HG03432 (cell line): ENCODE results near the gene LRRC28.
"Not testable (repeated sequence)": the region's sequence is repeated elsewhere in the genome, so short reads cannot be mapped to it uniquely, and the experiment has no call there.

Experiments used
- ATAC-seq: cut with Tn5 transposase; IDR thresholded peaks from one replicate; pipeline ENCODE4 v1.9.1; 2021; ENCODE audit warnings: mild to moderate bottlenecking, moderate library complexity; ENCODE audit not compliant: unreplicated experiment

Gene LRRC28

DNA sequence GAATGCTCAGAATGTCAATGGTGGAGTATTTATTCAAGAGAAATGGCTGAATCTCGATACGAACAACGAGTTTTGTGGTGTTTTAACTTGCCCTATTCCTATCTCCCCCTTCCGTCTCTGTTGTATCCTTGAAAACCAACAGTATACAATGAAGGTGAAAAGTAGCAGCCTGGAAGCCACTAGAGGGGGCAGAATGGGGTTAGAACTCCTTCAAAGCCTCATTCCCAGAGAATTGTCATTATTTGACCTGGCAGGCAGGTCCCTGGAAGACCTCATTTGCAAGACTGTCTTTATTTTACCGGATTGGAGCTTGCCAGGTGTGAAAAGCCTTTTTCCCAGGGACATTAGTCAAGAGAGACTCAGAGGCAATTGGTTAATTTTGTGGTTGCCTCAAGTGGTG lies 139.4 kb downstream of the LRRC28 start:
- ATAC-seq, result no peak

- ATAC-seq, result no peak
These were observed 142.4 kb downstream of the LRRC28 start for GRCh38 chr15:99393641-99394040.

GRCh38 chr15:99396375-99396774 lies 145.1 kb downstream of the LRRC28 start:
- ATAC-seq, result no peak

- ATAC-seq, result no peak
These were observed 147.8 kb downstream of the LRRC28 start for GRCh38 chr15:99399061-99399460.

- no peak for ATAC-seq
These were observed 148.3 kb downstream of the LRRC28 start for GRCh38 chr15:99399618-99400017.

DNA sequence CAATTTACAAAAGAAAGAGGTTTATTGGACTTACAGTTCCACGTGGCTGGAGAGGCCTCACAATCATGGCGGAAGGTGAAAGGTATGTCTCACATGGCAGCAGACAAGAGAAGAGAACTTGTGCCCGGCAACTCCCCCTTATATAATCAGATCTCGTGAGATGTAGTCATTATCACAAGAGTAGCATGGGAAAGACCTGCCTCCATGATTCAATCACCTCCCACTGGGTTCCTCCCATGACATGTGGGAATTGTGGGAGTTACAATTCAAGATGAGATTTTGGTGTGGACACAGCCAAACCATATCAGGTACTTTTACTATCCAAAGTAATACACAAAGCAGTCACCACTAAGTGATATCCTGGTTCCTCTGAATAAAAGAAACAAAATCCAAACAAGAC lies 149.9 kb downstream of the LRRC28 start:
- ATAC-seq, result not testable (repeated sequence)

DNA sequence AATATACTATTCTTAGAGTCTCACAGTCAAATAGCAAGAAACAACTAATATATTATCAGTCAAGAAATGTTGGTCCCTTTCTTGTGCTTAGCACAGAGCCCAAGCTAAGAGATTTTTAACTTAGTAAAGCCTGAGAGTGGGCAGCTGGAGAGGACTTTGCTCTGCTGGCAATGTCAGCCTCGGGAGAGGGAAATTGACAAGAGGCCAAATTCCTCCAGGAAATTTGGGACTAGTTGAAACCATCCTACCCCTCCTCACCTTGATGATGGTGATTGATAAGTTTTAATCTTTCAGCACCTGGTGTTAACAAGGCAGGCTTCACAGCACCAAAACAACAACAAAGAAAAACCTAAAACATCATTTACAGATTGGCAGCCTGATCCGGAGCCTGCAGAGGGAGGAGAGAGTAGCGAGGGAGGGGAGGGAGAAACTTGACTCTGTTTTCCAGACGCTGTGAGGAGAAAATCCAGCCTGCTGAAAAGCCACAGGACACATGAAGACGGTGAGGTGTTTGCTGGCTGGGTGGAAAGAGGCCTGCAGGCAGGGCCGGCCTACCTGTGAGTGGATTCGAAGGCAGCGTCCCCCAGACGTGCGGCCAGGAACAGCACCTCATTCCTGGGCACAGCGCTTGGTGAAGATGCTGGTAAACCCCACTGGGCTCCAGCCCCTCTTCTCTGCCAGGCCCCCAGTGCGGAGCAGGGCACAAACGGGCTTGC lies 150.9 kb downstream of the LRRC28 start:
- no peak for ATAC-seq

DNA sequence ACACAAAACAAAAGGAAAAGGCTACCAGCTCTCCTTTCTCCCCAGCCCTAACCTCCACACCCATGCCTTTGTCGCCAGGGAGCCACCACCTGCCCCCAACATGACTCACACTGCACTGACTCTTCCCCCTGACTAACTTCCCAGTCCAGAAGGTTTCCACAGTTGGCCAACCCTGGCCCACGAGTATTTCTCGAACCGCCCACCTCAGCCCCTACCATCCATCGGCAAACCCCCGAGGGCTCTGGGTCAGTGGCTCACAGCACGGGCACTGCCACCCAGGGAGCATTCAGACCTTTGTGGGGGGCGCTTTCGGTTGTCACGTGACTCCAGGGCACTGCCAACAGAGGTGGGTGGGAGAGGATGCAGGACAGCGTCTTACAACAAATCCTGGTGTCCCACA lies 152.3 kb downstream of the LRRC28 start:
- ATAC-seq, result no peak

GRCh38 chr15:99404454-99404853 lies 153.2 kb downstream of the LRRC28 start:
- no peak for ATAC-seq

- ATAC-seq, result no peak
These were observed 154.8 kb downstream of the LRRC28 start for GRCh38 chr15:99406120-99406519.

DNA sequence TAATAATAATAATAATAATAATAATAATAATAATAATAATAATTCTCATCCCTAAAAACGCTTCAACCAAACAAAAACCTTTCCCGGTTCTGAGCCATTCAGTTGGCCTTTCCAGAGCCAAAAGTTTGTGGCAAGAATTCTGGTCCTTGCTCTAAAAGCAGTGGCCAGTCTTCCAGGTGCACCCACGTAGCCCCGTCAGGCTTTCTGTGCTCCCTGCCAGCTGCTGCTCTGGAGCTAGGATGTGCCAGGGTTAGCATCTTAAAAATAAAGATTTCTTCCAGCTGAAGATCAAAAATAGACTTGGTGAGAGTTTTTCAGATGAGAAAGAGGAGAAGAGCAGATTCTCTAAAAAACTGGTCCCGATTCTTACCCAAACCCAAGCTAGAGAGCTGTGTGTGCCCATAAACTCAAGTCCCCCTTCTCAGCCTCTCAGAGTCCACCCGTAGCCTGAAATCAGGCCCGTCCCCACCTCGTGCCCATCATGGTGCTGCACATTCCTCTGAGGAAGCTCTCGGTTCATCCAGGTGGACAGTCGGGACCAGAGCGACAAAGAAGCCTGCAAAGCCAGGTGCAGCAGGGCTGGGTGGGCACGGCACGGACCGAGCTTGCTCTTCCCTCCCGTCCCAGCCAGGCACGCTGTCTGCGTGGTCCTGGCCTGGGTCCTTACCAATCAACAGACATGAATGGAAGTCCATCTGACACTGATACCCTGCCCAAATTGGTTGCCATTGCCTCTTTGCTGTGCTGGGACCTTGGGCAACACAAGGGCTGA lies 155.6 kb downstream of the LRRC28 start:
- no peak for ATAC-seq

DNA sequence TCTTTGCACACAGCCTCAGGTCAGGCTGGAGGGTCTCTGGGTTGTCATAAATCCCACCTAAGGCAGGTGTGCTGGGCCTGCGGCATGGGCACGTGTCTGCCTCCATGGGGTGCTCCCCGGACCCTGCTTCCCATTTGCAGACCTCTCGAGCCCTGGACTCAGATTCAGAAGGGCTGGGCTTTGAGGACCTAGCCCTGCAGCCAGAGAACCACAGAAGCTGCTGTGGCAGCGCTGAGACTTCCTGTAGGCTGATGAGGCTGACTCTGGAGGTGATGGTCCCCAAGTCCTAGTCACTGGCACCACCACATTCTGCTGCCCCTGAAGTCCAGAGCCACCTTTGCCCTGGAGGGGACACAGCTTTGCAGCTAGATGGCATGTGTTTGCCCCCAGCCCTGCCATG lies 156.4 kb downstream of the LRRC28 start:
- ATAC-seq, result no peak

- ATAC-seq, result no peak
These were observed 157.2 kb downstream of the LRRC28 start for GRCh38 chr15:99408236-99409096.

DNA sequence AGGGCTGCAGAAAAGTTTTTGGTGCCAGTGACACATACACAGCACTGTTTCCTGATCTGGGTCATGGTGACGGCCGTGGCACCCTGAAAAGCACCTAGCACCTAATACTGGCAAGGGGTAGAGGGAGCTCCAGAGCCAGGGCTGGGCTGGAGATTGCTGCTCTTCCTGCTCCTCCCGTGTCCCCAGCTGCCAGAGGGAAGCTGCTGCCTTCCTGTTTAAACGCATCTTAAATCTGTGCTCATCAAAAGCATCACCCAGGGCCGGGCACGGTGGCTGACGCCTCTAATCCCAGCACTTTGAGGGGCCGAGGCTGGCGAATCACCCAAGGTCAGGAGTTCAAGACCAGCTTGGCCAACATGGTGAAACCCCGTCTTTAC lies 157.8 kb downstream of the LRRC28 start:
- no peak for ATAC-seq

- ATAC-seq, result no peak
These were observed 158.3 kb downstream of the LRRC28 start for GRCh38 chr15:99409560-99409959.

- ATAC-seq, result no peak
These were observed 159.2 kb downstream of the LRRC28 start for GRCh38 chr15:99410477-99410876.

DNA sequence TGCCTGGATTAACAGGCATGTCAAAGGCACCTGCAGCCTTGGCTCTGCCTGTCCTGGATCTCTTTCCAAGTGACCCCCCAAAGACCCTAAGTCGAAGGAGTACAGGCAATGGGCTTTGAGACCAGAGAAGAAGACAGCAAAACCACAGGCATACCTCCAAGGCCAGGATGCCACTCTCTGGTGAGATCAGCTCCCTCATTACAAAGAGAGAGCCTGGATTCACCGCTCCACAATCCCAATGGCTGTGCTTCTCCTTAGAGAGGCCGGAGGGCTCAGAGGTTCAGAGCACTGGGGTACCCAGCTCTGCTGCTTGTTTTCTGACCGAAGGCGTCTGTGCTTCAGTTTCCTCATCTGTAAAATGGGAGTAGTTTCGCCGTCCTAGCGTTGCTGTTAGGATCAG lies 160.0 kb downstream of the LRRC28 start:
- ATAC-seq, result no peak

DNA sequence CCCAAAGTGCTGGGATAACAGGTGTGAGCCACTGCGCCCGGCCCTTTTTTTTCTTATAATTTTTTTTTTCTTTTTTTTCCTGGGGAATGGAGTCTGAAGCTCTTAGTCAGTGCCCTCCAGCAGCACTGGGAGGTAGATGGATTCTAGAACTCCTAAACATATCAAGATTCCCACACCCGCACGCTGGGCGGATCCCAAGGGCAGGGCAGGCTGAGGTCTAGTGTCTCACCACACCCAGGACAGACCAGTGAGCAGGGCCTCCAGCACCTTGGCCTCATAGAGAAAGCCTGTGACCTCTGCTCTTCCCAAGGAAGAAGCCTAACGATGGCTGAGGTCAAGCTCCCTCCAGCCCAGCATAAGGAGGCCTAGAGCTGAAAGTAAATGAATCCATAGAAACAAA lies 160.8 kb downstream of the LRRC28 start:
- ATAC-seq, result no peak

- no peak for ATAC-seq
These were observed 161.3 kb downstream of the LRRC28 start for GRCh38 chr15:99412626-99413025.

DNA sequence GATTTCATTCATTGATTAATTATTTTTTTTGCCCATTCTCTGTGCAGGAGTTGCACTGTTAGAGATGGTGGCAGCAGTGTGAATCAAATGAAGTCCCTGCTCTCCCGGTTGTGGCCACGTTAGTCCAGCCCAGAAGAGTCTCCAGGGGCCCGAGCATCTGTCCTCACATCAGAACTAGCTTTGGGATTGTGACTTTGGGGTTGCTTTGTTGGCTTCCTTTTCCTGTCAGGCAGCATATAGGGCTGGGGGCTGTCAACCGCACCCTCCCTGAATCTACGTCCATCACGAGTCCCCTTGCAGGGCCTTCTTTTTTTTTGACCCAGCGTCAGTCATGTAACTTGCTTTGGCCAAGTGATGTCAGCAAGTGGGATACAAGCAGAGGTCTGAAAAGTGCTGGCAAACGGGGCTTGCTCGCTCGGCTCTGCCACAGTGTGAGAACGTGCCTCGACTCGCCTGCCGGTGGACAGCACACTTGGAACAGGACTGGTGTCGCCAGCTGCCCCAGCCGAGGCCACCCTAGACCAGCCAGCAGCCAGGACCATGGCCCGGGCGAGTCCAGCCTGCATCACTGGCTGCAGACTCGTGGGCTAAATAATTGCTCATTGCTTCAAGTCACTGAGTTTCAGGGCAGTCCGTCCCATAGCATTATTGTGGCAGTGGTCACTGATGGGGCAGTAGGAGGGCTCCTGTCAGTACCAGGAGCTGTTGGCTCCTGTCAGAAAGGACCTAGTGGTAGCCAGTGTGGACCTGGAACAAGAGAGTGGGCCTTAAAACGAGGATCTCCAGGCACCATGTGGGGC lies 162.9 kb downstream of the LRRC28 start:
- ATAC-seq, result no peak
